Activated naive CD4-positive, alpha-beta T cell treated with anti-CD3 and anti-CD28 coated beads, Interleukin-2, amount 50 U/mL, for 72 hours (primary cell): ENCODE data around the gene WDR7. TPM values are rescaled to one million over a fixed set of nuclear protein-coding genes. Genes with fewer than 3 reads are reported as not detected.
A peak's percentile ranks its signal among the peaks of the same experiment; 100 is the strongest.

Experiments
- ATAC-seq, 2 donors: fragments of 150-1000 bp; cut with Tn5 transposase; 2 replicates each; pipeline ENCODE4 v1.10.0; 2021; ENCODE audit warnings: mild to moderate bottlenecking in 2 of 2, moderate library complexity in 2 of 2
- DNase-seq, 2 donors: peaks; one replicate each; pipeline ENCODE4 v3.0.0; 2021 to 2022; ENCODE audit warnings: low spot score in 2 of 2
- H3K27ac Mint-ChIP-seq, 2 donors: one replicate each; pipeline ENCODE4 v1.8.0; 2022; ENCODE audit warnings: mild to moderate bottlenecking in 2 of 2, mixed read lengths in 2 of 2
- H3K36me3 Mint-ChIP-seq, 2 donors: one replicate each; pipeline ENCODE4 v1.8.0; 2022; ENCODE audit warnings: mixed read lengths in 2 of 2
- H3K9me3 Mint-ChIP-seq, 2 donors: one replicate each; pipeline ENCODE4 v1.8.0; 2022; ENCODE audit warnings: mixed read lengths in 2 of 2
- total RNA-seq, 2 donors: library from RNA; stranded (reverse); gene quantifications; one replicate each; pipeline ENCODE4 v1.2.3, GENCODE V29; 2022

Gene WDR7
- total RNA-seq, 2 donors from 2014 or later: 21.9 to 33.7 TPM

DNA sequence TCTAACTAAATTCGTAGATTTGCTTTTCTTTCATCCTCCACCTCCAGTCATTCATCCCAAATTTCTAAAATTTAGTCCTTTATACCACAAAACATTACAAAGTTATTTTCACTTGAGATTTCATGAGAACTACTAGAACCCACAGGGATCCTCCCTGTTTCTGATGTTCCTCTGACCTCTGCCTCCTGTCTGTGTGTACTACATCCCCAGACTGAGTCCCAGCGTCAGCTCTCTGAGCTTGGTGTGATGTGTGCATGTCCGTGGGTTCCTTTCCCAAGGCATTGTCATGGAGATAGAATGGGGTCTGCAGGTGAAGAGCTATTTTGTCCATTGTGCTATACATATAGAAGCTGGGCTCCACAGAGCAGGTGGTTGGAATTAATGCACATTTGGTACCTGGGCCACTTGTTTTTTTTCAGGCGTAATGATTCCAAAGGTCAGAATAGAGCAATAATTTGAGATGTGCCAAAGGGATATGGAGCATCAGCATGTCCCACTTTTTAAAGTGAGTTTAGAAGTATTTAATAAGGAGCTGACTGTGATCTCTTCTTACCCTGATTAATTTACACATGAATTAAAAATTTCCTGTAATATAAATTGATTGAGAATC is 344.5 kb downstream of the WDR7 start:
- no peak for DNase-seq
- Mint-ChIP-seq H3K9me3 (no peaks in the 10 kb centered on the region), H3K36me3 (no peaks in the 10 kb centered on the region), H3K27ac (no peak overlapping the region)
- ATAC-seq: no peak

DNA sequence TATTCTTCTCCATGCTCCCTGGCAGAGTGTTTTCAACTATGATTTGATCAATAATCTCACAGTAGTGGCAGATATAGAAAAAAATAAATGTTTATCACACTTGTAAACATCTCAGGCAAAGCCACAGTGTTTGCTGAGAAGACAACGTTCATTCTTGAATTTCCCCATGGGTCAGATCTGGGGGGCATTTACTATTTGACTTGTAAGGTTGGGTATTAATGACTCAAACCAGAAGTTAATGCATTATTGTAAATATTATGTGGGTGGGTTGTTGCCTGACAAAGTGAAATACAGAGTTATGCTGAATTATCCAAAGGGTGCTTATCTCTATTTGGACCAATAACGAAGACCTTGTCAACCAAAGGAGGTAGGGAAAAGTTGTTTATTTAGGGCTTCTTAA is 346.0 kb downstream of the WDR7 start:
- DNase-seq (no peak), ATAC-seq (no peak)
- no peak overlapping the region for H3K27ac Mint-ChIP-seq
- H3K9me3 Mint-ChIP-seq: no peaks in the 10 kb centered on the region
- H3K36me3 Mint-ChIP-seq: no peaks in the 10 kb centered on the region

DNA sequence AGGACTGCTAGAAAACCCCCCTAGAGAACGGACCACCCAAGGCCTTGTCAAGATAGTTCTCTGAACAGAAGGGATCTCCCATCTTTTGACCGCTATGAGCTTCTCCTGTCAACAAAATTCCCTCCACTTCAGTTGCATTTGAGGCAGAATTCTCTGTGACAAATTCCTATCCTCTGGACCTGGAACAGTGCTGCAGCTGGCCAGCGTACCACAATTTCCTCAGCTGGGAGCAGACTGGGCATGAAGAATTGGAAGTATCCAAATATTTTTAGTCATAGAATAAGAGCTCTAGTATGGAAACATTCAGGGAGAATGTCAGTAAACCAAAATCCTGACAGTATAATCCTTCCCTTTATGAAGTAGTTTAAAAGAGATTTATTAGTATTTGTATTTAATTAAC is 348.7 kb downstream of the WDR7 start:
- H3K36me3 Mint-ChIP-seq: no peaks in the 10 kb centered on the region
- ATAC-seq (no peak), DNase-seq (no peak)
- H3K27ac Mint-ChIP-seq: no peak overlapping the region
- no peaks in the 10 kb centered on the region for H3K9me3 Mint-ChIP-seq

DNA sequence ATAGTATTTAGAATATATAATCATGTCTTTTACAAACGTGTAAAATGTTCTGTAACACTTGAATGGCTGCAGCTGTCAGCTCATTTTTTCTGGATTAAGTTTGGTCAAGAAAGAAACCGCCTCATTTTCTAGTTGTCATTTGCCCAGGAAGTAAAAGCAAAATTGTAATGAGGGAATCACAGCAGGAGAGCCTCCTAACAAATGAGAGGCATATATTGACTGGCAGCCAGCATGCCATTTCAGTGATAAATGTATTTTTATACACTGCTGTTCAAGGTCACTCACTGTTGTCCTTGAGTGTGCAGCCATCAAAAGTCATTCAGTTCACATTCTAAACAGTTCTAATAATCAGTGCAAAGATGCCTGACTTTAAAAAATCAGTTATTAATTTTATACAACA is 351.5 kb downstream of the WDR7 start:
- no peaks in the 10 kb centered on the region for H3K9me3 Mint-ChIP-seq
- no peaks in the 10 kb centered on the region for H3K36me3 Mint-ChIP-seq
- ATAC-seq (no peak), DNase-seq (no peak)
- H3K27ac Mint-ChIP-seq: no peak overlapping the region

DNA sequence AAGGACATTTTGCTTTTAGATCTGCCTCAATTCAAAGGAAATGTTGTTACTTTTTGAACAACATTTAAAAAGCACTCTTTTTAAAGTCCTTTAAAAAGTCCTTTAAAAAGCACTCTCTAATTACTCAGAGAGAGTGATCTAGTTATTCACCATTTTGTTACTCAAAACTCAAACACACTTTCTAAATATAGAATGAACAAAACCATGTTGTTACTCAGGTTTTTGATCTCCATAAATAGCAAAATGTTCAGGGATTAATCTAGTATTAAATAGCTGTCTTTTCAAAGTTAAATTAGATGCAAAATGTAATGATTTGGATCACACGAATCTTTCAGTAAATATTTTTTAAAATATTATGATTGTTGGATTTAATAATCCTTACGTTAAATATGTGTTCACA is 352.2 kb downstream of the WDR7 start:
- Mint-ChIP-seq H3K36me3 (no peaks in the 10 kb centered on the region), H3K9me3 (no peaks in the 10 kb centered on the region), H3K27ac (peak overlapping the region in 1 of 2 donors; percentile 72)
- DNase-seq (no peak), ATAC-seq (no peak)

DNA sequence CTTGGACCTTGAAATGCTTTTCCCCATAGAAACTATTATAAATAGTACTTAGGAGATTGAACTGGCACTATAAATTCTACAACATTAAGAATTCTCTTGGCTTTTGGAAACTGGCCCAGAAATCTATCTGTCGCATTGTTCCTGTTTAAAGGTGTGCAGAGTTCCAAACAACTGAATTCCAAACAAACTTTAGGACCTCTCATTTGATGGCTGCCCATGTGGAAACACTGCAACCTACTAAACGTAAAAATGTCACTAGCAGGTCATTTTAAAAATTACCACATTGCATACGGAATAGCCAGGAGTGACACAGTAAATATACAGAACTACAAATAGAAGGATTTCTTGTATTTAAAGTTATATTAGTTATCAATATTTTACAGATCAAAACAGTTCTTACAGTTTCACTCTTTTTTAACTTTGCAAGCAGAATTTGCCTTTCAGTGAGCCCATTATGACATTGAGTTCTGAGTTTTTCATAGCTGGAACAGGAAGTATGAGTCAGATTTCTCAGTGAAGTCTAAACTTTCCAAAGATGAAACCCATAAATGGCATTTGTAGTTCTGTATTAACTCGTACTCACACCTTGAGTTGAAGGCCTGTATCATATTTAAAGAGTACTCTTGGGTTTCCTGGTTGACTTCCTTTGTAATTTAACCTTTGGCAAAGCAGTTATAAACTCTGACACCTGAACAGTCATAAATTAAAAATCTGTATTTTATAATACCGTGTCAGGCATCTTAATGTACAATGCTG is 353.4 kb downstream of the WDR7 start:
- H3K36me3 Mint-ChIP-seq: no peaks in the 10 kb centered on the region
- peak overlapping the region; percentile 44 to 46 for H3K27ac Mint-ChIP-seq

DNA sequence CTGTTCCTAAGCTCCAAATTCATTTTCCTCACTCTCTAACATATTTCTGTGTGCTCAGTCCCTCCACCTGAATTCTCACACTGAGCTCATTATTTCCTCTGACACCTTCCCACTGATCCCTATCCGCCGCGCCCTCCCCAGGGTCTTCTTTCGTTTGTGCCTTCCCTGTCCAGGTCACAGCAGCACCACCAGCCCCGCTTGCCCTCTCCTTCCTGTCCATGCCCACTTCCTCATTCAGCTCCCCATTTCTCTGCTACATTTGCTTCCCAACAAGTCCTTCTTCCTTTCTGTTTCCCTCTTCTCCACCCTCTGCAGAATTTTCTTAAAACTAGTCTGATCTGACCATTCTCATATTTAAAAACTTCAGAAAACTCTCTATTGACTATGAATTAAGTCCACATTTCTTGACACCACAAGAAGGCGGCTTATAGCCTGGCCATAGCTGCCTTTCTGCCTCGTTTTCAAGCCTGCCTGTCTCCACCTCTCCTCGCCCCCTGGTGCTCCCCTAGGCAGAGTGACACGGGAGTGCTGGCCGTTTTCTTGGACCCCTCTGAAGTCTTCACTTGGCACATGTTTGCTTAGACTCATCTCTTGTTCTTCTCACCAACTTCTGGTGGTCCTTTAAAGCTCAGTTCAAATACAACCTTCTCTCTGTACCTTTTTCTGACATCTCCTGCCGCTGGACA is 357.0 kb downstream of the WDR7 start:
- Mint-ChIP-seq H3K36me3 (no peaks in the 10 kb centered on the region), H3K9me3 (no peaks in the 10 kb centered on the region), H3K27ac (peak overlapping the region; percentile 3 to 23)
- no peak for DNase-seq
- no peak for ATAC-seq

More for the DNA sequence above, 353.4 kb downstream of the WDR7 start:
- H3K9me3 Mint-ChIP-seq: no peaks in the 10 kb centered on the region
- DNase-seq: no peak
- peak; percentile 98 to 99 for ATAC-seq

DNA sequence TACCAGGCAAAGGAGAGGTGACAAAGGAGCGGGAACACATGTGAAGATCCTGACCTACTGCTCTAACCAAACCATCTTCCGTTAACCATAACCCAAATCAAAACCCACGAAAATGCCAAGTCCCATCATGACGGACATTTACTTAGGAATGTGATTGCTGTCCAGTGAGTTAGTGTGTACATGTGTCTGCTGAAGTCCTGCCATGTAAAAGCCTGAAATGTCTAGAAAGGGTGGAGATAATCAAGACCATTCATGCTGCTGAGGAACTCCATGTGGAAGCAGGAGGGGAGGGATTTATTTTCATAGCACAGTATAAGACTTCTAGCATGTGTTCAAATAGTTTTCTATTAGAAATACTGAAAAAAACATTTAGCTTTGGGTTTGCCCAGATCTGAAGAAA is 358.7 kb downstream of the WDR7 start:
- Mint-ChIP-seq H3K27ac (no peak overlapping the region), H3K9me3 (no peaks in the 10 kb centered on the region), H3K36me3 (no peaks in the 10 kb centered on the region)
- DNase-seq (no peak), ATAC-seq (no peak)

DNA sequence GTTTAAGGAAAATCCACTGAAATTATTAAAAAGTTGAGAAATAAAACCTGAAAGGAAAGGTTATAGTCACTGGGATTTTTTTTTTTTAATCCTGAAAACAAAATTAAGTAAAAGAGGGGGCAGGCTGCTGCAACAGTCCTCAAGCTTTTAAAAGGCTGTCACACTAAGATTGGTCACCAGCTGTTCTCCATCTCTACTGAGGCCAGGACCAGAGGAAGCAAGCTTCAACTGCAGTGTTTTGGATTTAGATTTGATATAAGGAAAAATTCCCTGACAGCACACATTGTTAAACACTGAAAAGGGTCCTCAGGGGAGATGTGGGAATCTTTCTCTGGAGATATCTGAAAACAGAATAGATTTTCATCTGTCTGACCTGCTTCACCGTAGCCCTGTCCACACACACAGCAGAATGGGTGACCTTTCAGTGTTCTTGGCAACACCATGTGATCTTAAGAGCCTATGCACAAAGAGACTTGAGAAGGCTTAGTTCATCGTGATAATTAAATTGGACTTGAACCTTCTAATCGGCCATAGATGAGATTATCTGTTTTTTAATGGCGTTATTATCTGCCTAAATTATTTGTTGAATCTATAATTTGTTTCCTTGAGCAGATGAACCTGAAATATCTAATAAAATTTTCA is 363.7 kb downstream of the WDR7 start:
- DNase-seq (no peak), ATAC-seq (no peak)
- no peaks in the 10 kb centered on the region for H3K9me3 Mint-ChIP-seq
- H3K36me3 Mint-ChIP-seq: no peaks in the 10 kb centered on the region
- H3K27ac Mint-ChIP-seq: no peak overlapping the region

DNA sequence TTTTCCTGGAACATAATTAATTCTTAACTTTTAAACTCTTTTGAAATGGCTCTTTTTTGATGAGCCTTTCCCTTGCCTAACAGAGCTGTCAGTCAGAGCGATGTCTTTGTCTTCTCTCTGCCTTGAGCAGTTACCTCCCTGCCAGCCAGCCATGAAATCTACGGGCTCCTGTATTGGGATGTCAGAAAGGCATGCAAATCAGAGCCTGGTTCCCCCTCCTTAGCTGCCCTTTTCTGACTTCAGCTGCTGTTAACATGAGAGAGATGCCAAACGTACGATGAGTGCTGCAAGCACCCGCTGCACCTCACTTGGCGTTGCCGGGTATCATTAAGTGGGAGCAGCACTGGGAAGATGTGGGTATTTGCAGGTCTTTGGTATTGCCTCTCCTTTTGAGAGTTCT is 364.3 kb downstream of the WDR7 start:
- no peak overlapping the region for H3K27ac Mint-ChIP-seq
- no peak for ATAC-seq
- no peaks in the 10 kb centered on the region for H3K9me3 Mint-ChIP-seq
- H3K36me3 Mint-ChIP-seq: no peaks in the 10 kb centered on the region
- DNase-seq: no peak

DNA sequence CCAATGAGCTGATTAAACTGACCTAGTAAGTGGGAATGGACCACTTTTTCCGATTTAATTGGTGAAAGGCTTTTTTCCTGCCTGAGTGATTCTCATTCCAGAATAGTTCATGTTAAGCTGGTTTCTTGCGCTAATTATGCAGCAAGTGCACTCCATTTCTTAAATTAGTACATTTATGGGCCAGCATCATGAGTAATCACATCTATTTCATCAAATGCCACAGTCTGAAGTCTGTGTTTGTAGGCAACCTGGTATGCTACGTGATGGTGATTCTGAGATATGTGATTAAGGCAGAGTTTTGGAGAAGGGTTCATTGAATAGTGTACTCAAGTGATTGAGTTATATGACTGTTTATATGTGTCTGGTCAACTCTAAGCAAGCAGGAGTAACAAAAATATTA is 367.7 kb downstream of the WDR7 start:
- ATAC-seq: no peak
- Mint-ChIP-seq H3K9me3 (no peaks in the 10 kb centered on the region), H3K27ac (no peak overlapping the region), H3K36me3 (peaks cover 0 to 5% of the 10 kb centered on the region in 2 donors)
- DNase-seq: no peak

DNA sequence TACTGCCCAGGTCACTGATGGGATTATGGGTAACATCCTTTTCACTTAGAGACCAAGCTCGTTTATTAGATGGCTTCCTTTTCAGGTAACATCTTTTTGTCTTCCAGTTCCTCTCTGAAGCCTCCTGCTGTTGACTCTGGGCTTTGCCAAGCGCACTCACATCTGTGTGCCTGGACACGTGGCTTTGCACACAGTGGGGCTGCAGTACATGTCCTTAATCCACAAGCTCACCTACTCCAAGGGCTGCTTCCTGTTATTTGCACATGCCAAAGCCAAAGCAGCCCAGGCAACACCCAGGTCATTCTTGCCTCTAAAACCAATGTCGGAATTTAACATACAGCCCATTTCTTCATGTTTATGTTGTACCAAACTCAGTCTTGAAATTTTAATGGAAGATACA is 371.6 kb downstream of the WDR7 start:
- ATAC-seq: no peak
- DNase-seq: no peak
- Mint-ChIP-seq H3K9me3 (no peaks in the 10 kb centered on the region), H3K27ac (no peak overlapping the region), H3K36me3 (peaks cover 0 to 11% of the 10 kb centered on the region in 2 donors)

DNA sequence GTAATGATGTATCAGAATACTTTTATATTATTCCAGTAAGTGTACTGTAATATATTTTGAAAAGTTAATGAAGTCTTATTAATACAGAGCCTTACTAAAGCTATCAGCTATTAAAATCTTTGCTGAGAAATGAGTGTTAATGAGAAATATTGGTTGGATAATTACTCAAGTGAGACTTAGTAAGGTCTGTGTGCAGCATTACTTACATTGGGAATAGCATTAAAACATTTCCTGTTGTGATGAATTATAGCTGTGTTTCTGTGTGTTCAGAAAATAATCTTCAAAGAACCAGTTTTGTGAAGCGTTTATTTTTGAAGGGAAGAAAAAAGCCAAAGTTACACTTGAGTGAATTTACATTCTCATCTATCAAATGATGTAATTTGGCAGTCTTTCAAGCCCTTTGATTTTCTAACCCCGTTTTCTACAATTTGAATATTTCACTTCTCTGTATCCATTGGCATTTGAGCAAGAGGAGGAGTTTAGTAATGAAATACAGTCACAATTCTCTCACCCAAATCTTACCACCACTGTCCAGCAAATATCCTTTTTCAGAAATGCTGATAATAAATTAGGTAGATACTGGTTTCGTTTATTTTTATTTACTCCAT is 372.2 kb downstream of the WDR7 start:
- no peak for ATAC-seq

DNA sequence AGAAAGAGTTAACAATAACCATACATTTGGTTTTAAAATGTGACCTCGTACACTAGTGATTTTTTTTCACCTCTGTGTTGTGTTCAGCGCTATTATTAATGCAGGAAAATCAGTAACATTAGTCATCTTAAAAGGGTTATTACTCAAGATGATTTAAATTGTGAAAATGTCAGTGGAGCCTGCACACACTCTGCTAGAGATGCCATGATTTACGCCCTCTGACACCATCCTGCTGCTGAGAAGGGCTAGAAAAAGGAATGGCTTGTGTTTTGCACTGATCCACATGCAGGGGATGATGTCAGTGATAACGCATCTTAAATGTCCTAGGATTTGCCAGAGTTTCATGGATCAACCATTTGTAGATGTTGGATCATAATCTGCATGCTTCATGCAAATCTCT is 374.4 kb downstream of the WDR7 start:
- H3K36me3 Mint-ChIP-seq: peaks cover 0 to 21% of the 10 kb centered on the region in 2 donors
- H3K9me3 Mint-ChIP-seq: no peaks in the 10 kb centered on the region
- H3K27ac Mint-ChIP-seq: no peak overlapping the region
- DNase-seq (no peak), ATAC-seq (no peak)

More for the DNA sequence above, 372.2 kb downstream of the WDR7 start:
- Mint-ChIP-seq H3K36me3 (peaks cover 0 to 11% of the 10 kb centered on the region in 2 donors), H3K9me3 (no peaks in the 10 kb centered on the region), H3K27ac (no peak overlapping the region)
- no peak for DNase-seq

DNA sequence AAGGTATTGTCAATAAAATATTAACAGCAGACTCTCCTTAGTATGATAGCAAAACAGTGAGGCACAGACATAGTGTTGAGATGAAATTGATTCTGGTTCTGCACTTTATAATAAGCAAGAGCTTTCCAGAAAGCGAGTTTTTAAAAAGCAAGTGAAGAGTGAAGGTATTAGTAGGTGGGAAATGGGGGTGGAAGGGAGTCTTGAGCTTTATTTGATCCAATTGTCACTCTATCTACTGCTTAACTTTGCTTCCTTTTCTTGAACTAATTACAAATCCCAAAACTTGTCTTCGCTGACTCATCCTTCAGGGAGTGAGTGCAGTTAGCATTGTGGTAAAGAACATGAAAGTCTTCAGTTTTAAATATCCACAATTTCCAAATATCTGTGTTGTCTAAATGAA is 375.2 kb downstream of the WDR7 start:
- Mint-ChIP-seq H3K36me3 (peaks cover 0 to 22% of the 10 kb centered on the region in 2 donors), H3K27ac (peak overlapping the region in 1 of 2 donors; percentile 91), H3K9me3 (no peaks in the 10 kb centered on the region)
- ATAC-seq (no peak), DNase-seq (no peak)

DNA sequence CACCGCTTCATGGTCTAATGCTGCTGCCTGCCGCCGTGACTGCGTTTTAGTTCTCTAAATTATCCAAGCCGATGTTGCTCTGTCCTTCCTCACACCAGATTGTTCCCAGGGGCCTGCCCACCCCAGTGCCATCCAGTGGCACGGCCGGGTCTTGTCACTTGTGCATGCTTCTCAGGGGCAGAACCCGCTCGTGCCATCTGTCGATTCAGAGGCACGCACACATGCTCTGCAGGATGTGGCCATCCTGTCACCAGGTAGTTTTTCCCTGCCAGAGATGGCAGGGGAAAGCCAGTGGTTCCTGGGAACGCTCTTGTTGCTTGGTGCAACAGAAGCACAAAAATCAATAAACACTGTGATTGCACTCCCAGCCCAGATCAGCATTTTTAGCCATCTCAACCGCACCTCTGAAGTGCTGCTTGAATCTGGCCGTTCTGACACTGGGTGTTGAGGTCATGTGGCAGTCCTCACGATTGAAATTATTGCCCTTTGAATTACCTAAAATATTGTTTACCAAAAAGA is 376.1 kb downstream of the WDR7 start:
- H3K27ac Mint-ChIP-seq: peak overlapping the region; percentile 62 to 66
- no peak for ATAC-seq
- DNase-seq: no peak
- peaks cover 0 to 27% of the 10 kb centered on the region in 2 donors for H3K36me3 Mint-ChIP-seq
- H3K9me3 Mint-ChIP-seq: no peaks in the 10 kb centered on the region

DNA sequence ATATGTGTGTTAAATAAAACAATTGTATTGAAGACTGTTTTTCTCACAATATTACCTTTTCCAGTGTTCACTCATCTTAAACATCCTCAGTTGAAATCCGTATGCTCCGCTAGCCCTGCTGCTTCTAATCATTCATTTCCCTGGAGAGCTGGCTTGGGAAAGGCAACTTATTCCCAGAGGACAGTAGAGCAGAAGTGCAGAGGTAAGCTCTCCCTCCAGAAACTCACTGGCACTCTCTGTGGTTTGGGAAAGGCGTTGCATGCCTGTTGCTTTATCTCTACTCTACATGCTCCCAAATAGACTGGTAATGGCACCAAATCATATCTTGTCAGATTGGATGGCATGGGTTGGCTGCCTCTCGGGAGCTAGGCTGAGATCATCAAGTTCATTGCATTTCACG is 378.6 kb downstream of the WDR7 start:
- Mint-ChIP-seq H3K27ac (no peak overlapping the region), H3K36me3 (peaks cover 0 to 24% of the 10 kb centered on the region in 2 donors), H3K9me3 (no peaks in the 10 kb centered on the region)
- ATAC-seq (no peak), DNase-seq (no peak)
